NT2/D1 (cell line): ENCODE measurements around the gene RPL10A.

Source experiments
- YY1 ChIP-seq: IDR thresholded peaks from 2 replicates; pipeline ENCODE4 v1.6.1; 2011; ENCODE audit not compliant: insufficient read length, insufficient read depth
- ZNF274 ChIP-seq: IDR thresholded peaks from 2 replicates; pipeline ENCODE4 v1.6.1; 2011; ENCODE audit warnings: mild to moderate bottlenecking, low read depth, low read length

- TF ChIP-seq ZNF274, result no peak
- no peak for TF ChIP-seq YY1
Measured at GRCh38 chr6:35486005-35486925, 18.1 kb downstream of the RPL10A start.
